ENCODE data around the gene CNPY1. TPM values are rescaled to one million over a fixed set of nuclear protein-coding genes. Genes with fewer than 3 reads are reported as not detected.
"Not testable (repeated sequence)": the region's sequence is repeated elsewhere in the genome, so short reads cannot be mapped to it uniquely, and the experiment has no call there.

The CNPY1 gene
- not detected in 2 replicates for total RNA-seq (2014; rRNA removed)
- not detected for polyA plus RNA-seq (2012)

GRCh38 chr7:155546449-155546848, at the start of gene CNPY1:
Gene CNPY1 (minus strand): TSS chr7:155546559. CDS start chr7:155545929, 630 bp downstream.
- DNase-seq (ENCODE audit: low read depth): not testable (repeated sequence)

- peak; percentile 29 for DNase-seq (ENCODE audit: low read depth)
Observed at GRCh38 chr7:155594961-155595366, 48.6 kb upstream of the CNPY1 start.

DNA sequence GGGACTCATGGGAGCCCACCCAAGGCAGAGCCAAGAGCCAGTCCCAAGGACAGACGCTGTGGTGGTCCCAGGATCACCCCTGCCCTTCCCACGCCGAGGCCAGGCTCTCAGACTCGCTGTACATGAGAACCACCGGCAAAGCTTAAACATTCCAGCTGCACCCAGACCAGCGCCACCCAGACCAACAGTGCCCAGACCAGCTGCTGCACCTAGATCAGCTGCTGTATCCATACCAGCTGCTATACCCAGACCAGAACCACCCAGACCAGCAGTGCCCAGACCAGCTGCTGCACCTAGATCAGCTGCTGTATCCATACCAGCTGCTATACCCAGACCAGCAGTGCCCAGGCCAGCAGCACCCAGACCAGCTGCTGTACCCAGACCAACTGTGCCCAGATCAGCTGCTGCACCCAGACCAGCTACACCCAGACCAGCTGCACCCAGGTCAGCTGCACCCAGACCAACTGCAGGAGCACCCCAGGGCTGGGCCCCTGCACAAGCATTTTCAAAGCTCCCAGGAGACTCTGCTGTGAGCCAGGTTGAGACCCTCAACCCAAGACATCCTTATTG, 47.9 kb upstream of the CNPY1 start:
- peak; percentile 91 for DNase-seq (ENCODE audit: low read depth)

DNA sequence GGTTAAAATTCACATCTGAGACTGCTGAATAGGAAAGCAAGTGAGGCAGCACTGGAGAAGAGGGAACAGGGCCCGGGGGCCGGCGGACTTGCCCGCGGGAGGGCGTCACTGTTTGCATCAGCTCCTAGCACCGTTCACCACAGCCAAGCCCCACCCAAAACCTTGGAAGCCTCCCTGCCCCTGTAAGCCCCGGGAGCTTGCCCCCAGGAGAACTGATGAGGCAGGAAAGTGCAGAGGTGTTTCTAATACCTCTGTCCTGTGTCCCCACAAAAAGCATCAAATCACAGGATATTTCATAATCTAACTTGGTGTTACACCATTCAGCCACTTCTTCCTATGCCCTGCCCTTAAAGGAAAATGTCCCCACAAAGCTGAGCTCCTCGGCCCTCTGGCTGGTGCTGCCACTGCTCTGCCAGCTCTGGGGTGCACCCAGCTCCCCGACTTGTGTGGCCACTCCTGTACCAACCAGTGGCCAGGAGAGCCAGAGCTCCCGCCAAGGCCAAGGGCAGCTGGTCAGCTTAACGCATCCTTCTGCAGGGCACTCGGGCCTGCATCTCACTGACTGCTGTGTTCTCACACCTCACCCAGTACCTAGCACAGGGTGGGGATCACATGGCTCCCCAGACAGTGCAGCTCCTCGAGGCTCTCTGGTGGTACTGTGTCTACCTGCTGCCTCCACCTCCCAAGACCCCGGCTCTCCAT, 47.3 kb upstream of the CNPY1 start:
- DNase-seq (ENCODE audit: low read depth): peak; percentile 19

DNA sequence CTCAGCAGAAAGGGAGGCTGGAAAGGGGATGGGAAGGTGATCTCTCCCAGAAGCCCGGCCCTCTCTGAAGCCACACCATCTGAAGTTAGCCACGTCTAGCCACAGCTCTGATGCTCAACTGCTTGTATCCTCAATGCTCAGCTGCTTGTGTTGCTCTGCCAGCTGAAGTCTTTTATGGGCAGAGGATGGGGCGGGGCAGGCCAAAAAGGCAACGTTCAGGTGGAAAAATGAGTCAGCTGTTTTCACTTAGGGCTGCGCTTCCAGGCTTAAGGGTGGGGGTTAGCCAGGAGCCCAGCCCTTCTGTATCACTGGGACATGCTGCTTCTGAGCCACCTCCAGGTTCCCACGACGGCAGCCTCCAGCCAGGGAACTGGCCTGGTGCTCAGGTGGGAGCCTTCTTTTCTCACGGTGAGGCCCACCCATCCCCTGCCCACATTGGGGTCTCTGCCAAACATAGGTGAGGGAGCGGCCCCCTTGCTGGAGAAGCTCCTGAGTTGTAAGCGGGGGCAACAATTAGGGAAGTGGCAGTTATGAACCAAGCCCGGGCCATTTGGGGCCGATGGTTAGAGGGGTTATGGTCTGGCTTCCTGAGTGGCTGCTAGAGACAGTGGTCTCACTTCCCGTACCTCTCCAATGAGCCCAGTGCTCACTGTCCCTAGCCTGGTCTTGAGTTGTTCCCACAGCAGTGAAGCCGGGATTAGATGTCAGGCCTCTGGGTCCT, 44.9 kb upstream of the CNPY1 start:
- no peak for DNase-seq (ENCODE audit: low read depth)

DNA sequence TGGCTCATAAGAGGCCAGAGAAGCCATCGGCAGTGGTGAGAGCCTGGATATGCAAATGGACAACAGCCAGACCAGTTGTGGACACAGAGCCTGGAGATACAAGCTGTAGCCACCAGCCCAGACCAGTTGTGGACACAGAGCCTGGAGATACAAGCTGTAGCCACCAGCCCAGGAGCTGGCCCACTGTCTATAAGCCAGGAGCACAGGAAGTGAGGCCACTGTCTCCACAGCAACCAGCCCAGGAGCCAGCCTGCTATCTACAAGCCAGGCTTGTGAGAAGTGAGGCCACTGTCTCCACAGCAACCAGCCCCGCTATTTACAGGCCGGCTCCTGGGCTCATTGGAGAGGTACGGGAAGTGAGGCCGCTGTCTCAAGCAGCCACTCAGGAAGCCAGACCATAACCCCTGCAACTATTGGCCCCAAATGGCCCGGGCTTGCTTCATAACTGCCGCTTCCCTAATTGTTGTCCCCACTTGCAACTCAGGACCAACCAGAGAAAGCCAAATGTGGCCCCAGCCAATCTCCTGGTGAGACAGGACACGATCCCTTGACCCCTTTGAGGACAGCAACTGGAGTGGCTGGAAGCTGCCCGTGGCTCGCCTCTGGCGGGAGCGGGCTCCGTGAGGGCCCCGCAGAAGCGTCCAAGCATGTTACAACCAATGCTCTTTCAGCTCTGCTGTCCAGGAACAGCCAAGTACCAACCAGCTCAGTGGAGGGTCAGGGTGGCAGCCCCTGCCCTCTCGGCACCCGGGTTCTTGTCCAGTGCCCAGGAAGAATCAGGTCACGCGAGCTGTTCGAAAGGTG, 44.1 kb upstream of the CNPY1 start:
- peak; percentile 15 for DNase-seq (ENCODE audit: low read depth)

DNA sequence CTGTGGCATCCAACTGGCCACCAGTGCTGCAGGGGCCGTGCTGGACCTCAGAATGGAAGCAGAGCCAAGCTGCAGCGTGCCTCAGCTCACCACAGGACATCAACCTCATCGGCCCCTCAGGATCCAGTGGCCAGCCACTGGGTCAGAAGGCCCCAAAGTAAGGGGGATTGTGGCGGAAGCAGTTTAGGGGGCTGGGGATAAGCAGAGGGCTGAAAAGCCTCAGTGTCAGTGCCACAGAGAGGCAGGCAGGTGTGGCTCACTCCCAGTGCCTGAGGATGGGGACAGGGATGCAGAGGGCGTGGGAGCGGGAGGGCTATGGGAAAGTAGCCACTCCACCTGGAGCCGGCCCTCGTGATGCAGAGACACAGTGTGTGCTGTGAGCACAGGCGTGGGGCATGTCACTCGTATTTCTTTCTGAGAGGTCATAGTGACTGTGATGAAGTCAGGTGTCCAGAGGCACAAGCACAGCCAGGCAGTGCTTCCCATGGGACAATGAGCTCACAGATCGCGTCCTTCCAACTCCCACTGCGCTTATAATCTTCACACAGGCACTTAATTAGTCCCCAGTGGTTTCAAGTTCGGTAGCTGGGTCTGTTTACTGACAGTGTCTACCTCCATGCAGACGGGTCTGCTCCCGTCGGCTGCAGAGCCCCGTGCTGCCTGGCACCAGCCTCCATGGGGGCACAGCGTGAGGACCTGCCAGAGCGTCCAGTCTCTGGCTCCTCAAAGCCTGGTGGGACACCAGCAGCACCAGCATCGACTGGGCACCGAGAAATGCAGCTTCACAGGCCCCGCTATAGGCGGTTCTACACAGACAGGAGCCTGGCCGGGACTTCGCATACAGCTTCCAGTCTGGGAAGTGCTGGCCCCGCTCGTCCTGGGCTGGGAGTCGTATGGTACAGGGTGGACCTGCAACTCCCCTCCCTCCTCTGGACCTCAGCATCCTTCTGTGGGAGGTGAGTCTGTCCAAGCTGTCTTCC, 42.9 kb upstream of the CNPY1 start:
- no peak for DNase-seq (ENCODE audit: low read depth)

- no peak for DNase-seq (ENCODE audit: low read depth)
Observed at GRCh38 chr7:155588468-155588998, 42.2 kb upstream of the CNPY1 start.

DNA sequence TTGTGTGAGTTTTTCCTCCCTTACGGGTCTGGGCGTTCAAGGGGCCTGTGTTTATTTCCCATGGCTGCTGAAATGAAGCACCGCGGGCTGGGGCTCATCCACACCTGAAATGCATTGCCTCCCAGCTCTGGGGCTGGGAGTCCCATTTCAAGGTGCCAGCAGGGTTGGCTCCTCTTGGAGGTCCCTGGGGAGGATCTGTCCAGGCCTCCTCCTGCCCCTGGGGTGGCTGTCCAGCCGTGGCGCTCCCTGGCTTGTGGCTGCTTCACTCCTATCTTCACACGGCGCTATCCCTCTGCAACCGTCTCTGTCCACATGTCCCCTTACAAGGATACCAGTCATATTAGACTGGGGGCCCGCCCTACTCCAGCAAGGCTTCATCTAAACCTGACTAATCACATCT, 41.1 kb upstream of the CNPY1 start:
- DNase-seq (ENCODE audit: low read depth): no peak

- no peak for DNase-seq (ENCODE audit: low read depth)
Observed at GRCh38 chr7:155586843-155587440, 40.6 kb upstream of the CNPY1 start.

DNA sequence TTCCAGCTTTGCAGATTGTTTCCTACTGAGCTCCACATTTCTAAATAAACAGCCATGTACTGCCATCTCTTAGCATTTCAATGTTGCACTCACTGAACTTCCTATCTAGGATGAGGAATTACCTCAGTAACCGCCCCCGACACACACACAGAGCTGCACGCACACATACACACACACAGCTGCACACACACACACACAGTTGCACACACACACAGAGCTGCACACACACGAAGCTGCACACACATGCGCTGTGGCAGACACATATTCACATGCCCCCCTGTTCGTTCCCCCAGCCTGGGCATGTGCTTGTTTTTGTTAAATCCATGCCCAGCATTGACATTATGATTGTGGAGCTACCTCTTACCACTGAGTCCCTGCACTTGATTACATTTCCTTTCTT, 39.6 kb upstream of the CNPY1 start:
- no peak for DNase-seq (ENCODE audit: low read depth)

DNA sequence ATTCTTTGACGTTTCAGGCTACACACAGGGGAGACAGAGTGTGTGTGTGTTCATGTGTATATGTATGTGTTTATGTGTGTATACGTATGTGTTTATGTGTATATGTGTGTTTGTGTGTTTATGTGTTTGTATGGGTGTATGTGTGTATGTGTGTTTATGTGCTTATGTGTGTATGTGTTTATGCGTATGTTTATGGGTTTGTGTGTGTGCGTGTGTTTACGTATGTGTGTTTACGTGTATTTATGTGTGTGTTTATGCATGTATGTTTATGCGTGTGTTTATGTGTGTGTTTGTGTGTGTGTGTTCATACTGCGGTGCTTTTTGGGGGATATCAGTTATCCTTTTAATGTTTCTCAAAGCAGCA, 39.2 kb upstream of the CNPY1 start:
- DNase-seq (ENCODE audit: low read depth): no peak

DNA sequence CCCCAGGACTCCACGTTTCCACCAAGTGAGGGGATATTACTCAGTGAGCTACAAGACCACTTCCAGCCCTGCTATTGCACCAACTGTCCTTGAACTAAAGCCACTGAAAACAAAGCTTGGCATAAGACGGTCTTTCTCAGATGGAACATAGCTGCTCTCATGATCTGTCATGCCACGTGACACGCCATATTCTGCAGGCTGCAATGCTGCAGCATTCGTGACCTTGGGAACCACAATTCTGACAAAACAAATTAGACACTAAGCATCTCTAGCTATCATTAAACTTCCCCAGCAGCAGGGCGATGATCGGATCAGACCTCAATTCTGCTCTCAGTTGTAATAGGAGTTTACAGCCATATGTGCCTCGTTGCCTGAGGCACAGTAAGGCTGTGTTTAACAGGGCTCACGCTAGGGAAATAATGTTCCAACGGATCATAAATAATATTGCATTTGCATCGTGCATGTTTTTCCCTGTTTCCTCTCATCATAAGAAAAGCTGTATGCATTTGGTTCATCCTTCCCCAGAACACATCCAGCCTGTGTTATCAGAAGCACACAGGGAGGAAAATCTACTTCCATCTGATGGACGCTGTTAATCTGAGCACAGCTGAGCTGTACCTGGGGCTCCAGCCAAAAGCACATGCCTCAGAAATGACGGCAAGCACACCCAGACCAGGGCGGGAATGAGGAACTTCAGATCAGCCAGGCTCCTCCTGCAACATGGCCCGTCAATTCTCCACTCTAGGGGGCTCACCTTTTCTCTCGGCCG, 38.6 kb upstream of the CNPY1 start:
- DNase-seq (ENCODE audit: low read depth): no peak

GRCh38 chr7:155584261-155584660, 37.9 kb upstream of the CNPY1 start:
- DNase-seq (ENCODE audit: low read depth): no peak

GRCh38 chr7:155583636-155584035, 37.3 kb upstream of the CNPY1 start:
- no peak for DNase-seq (ENCODE audit: low read depth)

- DNase-seq (ENCODE audit: low read depth): no peak
Observed at GRCh38 chr7:155581954-155582353, 35.6 kb upstream of the CNPY1 start.

DNA sequence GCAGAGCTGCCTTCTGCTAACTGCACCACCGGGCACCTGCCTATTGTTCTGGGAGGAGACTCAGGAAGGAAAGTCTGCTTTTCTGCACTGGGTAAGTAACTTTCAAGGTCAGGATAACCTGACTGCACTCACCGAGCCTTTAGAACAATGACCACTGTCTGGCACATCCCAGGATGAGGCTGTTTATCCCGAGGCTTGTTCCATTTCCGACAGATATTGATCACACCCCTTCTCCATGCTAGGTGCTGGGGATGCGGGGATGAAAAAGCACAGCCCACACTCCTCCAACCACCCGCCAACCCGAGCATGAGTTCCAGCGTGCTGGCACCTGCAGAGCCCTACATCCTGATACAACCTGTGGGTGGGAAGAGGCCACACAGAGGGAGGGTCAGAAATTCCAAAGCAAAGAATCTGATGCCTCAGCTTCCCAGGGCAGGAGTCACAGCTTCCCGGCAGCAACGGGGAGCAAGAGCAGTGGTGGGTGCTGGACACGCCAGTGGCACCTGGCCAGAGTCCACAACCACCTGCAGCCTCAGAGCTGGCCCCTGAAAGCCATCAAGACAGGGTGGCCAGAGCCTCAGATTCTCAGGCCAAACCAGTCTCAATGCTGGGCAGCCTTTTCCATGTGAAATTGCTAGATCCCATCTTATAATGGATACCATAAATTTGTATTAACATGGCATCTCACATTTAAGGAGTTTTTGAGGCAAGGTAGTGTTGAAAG, 34.9 kb upstream of the CNPY1 start:
- no peak for DNase-seq (ENCODE audit: low read depth)

DNA sequence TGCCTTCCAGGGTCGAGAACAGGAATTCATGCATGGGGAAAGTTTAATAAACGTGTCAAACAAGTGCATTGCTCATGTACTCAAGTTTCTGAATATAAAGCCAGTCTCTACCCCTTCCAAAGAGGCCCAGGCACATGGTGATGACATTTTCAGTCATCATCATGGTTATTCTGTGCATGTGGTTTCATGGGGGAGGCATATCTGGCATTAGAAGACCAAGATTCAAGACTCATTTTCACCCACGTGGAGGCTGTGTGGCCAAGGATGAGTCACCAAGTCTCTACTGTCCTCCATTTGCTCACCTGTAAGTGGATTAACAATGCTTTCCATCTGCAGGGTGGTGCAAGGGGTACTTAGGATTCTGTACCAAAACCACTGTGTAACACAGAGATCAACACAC, 34.0 kb upstream of the CNPY1 start:
- no peak for DNase-seq (ENCODE audit: low read depth)

- DNase-seq (ENCODE audit: low read depth): no peak
Observed at GRCh38 chr7:155579565-155579964, 33.2 kb upstream of the CNPY1 start.

Measured in LHCN-M2 (cell line).